ENCODE measurements around the gene DPP6. TPM values are rescaled to one million over a fixed set of nuclear protein-coding genes. Genes with fewer than 3 reads are reported as not detected.
"Not testable (repeated sequence)": the region's sequence is repeated elsewhere in the genome, so short reads cannot be mapped to it uniquely, and the experiment has no call there.

Gene DPP6
- total RNA-seq (2014; rRNA removed; shearing (Covaris generic); ENCODE audit: low replicate concordance), result not detected in 2 replicates

DNA sequence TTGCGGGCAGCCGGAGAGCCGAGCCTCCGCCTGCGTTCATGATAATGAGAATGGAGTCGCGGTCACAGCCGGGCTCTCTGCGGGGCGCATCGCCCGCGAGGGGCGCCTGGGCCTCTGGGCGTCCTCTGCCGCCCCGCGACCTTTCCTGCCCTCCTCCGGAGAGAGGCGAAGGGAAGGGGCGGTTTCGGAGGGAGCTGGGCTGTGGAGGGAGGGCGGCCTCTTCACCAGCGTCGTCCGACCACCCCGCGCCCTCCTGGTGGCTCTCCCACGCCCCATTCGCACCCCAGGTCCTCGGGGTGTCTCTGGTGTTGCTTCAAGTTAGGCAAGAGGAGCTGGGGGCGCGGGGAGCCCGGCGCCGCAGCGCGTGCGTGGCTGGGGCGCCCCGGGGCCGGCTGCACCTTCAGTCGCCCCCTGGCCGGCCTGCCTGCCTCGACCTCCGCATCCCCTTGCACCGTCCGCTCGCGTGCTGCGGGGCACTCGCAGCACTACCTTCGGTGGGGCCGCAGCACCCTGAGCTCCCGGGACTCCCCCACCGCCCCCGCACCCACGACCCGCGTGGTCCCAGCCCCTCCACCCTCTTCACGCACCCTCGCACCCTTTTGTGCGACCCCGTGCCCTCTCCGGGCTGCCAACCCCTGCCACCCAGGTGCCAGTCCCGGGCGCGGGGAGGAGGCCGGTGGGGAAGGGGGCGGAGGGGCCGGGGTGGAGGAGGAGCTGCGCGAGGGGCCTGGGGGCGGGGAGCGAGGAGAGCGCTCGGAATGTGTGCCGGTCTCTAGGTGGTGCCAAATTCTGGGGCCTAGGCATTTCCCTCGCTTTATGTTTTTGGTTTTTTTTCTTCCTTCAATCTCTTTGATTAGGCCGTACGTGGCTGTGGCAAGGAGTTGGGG, at the start of gene DPP6:
Gene DPP6 (plus strand): TSS at position 756 of the 887 bp plus-strand sequence.
- in situ Hi-C loops (cut with HindIII; ENCODE audit: low pct_unique_long_range_greater_than_20kb, low sequenced_read_pairs), result not testable (repeated sequence)

DNA sequence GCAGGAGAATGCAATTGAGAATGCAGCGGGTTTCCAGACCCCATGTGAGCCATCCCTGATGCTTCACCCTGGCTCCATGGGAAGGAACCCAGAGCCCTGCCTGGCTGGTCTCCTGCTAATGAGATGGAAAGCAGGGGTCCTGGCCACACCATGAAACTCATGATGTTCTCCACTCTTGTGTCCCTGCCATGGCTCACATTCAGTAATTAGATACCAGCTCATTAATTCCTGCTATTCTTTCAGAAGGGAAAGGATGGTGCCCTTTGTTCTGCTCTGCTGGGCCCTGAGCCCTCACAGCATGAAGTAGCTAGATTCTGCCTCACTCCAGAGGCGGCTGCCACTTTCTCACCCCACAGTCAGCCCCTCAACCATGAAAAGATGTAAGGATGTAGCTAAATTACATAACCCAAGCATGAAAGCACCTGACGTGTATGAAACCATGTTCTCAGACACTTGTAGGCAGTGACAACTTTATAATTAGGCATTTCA, 42.7 kb upstream of the DPP6 start:
- in situ Hi-C loops (cut with HindIII; ENCODE audit: low pct_unique_long_range_greater_than_20kb, low sequenced_read_pairs); DNase-seq (ENCODE audit: low read depth): not testable (repeated sequence)

More for the DNA sequence above, at the start of gene DPP6:
- DNase-seq (ENCODE audit: low read depth), result not testable (repeated sequence)

DNA sequence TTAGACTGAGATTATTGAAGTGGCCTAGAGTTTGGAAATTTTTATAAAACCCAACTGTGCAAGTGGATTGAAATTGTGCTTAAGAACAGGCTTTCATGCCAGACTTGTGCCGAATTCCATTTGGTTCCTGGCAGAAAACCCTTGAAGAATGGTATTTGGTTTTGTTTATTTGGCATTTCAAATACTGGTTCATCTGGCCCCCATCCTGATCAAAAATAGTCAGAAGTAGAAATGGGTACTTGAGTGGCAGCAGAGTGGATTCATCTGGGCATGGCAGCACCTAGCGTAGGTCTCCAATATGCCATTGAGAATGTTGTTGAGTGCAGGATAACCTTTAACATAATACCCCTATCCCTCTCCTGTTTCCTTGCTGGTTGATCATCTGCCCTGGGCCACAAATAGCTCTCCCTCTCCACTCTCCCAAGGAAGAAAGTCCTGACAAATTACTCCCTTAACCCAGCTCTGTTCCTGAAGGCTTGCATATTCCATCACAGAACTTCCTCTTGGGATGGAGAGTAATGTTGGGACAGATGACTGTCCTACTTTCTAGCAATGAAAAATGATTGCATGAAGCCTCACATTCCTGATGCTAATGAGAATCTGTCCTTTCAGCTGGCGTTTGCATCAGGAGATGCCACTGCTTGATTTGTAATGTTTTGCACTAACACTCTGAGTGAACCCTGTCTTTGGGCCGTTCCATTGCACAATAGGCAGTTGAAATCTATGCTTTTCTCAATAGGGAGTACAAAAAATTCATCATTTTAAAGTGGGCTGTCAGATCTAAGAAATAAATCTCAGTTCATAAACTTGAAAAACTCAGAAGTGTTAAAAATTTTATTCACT, 41.3 kb upstream of the DPP6 start:
- DNase-seq (ENCODE audit: low read depth); in situ Hi-C loops (cut with HindIII; ENCODE audit: low pct_unique_long_range_greater_than_20kb, low sequenced_read_pairs): not testable (repeated sequence)

DNA sequence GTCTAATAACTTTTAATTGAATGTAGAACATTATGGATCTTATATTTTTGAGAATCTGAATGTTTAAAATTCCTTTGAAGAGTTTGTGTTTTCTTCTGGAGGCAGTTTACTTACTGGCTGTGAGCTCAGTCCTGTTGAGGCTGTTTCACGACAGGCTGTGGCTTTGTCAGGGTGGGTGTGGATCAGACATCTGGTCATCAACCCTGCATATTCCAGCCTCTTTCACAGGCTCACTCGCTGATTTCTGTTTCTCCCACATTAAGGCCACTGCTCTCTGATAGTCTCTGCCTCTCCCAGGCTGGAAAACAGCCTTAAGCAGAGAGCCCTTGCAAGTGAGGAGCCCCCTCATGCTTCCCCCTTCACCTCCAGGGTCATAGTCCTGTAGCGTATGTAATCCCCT, 39.4 kb upstream of the DPP6 start:
- DNase-seq (ENCODE audit: low read depth); in situ Hi-C loops (cut with HindIII; ENCODE audit: low pct_unique_long_range_greater_than_20kb, low sequenced_read_pairs): not testable (repeated sequence)

DNA sequence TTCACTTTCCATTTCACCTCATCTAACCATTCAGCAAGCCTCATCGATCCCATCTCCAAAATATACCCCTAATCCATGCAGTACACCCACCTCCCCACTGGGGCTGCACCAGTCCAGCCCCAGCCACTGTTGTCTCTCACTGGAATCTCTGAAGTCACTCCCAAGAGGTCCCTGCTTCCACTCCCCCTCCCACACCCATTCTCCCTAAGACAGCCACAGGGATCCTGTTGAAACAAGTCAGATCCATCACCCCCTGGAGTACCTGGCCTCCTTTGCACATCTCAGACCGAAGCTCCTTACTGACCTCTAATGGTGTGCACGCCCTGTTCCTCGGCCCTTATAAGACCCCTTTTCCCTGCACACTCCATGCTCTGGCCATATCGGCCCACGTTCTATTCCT, 36.6 kb upstream of the DPP6 start:
- in situ Hi-C loops (cut with HindIII; ENCODE audit: low pct_unique_long_range_greater_than_20kb, low sequenced_read_pairs); DNase-seq (ENCODE audit: low read depth): not testable (repeated sequence)

DNA sequence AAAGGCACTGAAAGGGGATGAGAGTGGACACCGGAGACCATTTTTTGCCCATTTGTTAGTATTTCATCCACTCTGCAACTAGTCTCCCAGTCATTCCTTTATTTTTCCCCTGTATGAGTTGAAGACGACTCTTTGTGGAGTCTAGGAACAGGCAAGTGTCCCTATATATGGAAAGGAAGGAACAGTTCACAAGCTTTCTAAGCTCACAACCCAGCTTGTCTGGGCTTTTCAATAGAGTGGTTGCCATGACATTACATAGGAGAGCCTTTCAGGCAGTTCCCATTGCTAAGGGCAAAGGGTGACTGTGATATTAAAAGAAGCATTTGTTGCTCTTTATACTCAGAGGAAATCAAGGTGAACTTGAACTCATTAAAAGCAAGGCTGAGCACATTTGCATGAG, 33.8 kb upstream of the DPP6 start:
- DNase-seq (ENCODE audit: low read depth); in situ Hi-C loops (cut with HindIII; ENCODE audit: low pct_unique_long_range_greater_than_20kb, low sequenced_read_pairs): not testable (repeated sequence)

DNA sequence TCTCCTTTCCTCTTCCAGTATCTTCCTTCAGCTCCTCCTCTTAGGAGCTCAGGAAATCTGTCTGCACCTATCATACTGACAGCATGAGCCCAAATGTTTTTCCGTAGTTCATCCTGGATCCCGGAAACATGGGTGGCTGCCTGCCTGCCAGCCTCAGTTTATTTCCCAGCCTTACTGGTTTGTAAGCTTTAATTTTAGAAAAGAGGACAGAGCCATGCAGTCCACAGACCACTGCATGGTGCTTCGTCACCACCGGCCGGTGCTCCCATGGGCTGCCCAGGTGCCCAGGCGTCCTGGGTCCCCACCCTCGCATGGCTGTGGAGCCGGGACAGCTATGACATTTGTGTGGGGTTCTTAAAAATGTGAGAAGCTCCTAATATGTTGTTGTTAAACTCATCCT, 24.4 kb upstream of the DPP6 start:
- DNase-seq (ENCODE audit: low read depth); in situ Hi-C loops (cut with HindIII; ENCODE audit: low pct_unique_long_range_greater_than_20kb, low sequenced_read_pairs): not testable (repeated sequence)

DNA sequence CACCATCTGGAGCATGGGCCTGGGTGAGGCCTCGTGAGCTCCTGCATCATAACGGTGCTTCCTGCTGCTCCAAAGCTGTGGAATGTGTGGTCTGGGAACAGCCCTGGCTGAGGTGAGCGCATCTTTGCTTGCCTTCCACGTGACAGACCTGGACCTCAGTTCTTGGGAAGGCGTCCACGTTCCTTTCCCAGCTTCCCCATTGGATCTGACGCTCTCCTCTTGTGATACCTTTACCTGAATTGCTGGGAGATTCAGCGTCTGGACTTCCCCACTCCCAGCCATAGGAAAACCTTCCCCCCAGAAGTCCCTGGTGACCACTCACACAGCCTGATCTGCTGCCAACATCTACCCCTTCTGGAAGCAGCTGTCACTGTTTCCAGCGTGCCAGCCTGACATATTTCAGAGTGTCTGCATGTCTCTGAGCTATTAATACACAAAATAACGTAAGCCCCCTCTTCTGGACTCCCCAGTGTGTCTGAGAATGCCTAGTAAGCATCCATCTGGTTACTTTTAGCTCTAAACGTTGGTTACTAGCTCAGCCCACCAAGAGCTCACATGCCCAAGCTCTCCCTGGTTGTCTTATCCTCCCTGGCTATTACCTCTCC, 21.6 kb upstream of the DPP6 start:
- DNase-seq (ENCODE audit: low read depth); in situ Hi-C loops (cut with HindIII; ENCODE audit: low pct_unique_long_range_greater_than_20kb, low sequenced_read_pairs): not testable (repeated sequence)

DNA sequence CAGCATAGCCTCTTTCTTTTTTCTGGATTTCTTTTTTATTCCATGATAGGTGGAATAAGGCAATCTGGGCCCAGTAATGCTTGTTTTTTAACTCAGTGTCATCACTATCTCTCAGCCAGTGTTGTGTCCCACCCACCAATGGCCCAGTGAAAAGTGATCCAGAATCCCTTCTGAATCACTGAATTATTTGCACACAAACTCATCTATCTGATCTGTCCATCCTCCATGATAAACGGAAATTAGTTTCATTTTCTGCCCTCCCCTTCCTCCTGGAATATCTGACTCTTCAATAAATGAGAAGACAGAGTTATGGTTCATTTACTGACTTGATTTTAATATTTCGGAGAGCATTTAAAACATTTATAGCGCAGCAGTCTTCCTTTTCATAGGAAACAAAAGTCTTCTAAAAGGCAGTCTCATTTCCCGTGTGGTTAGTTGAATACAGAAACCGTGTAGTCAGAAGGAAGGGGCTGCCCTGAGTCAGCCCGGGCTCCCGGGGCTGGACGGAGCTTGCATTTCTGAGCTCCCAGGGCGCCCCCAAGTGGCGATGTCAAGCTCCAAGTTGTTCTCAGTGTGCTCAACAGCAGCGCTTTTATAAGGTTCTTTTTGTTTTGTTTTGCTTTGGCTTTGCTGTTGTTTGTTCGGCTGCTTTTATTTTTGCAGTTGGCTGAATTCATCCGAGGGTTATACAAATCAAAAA, 12.6 kb upstream of the DPP6 start:
- in situ Hi-C loops (cut with HindIII; ENCODE audit: low pct_unique_long_range_greater_than_20kb, low sequenced_read_pairs); DNase-seq (ENCODE audit: low read depth): not testable (repeated sequence)

DNA sequence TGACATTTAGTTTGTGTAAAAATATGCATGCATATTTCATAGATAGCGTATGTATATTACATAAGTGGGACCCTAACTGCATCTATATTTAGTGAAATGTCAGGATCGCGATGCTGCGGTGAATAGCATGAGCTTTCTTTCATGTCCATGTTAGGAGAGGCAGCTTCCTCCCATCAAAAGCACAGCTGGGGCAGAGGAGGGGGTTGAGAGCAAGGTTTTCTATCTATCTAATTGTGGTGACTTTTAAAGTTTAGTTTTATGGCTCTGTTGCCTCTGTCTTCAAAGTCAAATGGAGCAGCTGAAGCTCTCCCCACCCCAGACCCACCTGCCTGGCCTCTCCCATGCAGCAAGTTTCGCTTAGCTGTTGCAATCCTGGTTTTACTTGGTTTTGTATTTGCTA, 1.8 kb upstream of the DPP6 start:
- DNase-seq (ENCODE audit: low read depth); in situ Hi-C loops (cut with HindIII; ENCODE audit: low pct_unique_long_range_greater_than_20kb, low sequenced_read_pairs): not testable (repeated sequence)

DNA sequence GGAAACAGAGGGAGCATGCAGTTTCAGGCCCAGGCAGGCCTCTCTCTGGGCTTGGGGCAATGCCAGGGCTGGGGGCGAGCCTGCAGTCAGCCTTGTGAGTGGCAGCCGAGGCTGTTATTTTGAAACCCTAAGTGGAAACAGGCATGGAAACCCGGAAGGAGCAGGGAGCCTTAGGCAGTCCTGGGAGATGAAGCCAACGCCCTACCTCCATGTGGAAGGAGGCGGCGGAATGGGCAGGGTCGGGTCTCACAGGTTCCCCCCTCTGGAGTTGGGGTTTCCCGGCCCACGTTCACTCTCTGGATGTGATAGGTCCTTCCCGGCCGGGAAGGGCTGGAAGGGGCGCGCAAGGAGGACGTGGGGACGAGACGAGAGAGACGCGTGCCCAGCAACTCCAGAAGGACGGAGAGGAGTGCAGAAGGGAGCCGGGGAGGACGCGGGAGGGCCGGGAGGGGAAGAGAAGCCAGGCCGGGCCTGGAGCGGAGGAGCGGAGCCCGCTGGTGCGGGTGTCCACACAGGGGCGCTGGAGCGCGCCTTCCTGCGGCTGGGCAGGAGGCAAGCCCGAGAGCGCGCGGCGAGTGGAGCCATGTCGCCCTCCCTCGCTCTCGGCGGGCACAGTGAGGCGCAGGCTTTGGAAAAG, 1.1 kb upstream of the DPP6 start:
- DNase-seq (ENCODE audit: low read depth); in situ Hi-C loops (cut with HindIII; ENCODE audit: low pct_unique_long_range_greater_than_20kb, low sequenced_read_pairs): not testable (repeated sequence)

DNA sequence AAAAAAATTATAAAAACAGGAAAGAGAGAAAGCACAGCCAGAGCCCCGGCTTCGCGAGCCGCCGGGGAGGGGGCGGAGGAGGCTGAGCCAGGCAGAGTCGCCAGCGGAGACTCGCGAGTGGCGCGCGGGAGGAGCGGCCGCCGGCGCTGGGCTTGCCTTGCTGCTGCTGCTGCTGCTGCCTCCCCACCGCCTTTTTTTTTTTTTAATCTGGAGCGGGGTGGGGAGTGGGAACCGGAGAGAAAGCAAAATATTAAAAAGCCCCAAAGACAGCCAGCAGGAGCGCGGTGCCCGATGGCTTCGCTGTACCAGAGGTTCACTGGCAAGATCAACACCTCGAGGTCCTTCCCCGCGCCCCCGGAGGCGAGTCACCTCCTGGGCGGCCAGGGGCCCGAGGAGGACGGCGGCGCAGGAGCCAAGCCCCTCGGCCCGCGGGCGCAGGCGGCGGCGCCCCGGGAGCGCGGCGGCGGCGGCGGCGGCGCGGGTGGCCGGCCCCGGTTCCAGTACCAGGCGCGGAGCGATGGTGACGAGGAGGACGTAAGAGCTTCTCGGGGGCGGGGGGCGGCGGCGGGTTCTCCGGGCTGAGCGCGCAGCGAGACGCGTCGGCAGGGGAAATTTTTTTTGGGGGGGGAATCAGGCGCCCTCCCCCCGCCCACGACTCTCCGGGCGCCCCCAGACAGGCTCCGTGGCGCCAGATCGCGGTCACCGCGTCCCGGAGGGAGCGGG, 493 bp downstream of the DPP6 start:
- in situ Hi-C loops (cut with HindIII; ENCODE audit: low pct_unique_long_range_greater_than_20kb, low sequenced_read_pairs); DNase-seq (ENCODE audit: low read depth): not testable (repeated sequence)

DNA sequence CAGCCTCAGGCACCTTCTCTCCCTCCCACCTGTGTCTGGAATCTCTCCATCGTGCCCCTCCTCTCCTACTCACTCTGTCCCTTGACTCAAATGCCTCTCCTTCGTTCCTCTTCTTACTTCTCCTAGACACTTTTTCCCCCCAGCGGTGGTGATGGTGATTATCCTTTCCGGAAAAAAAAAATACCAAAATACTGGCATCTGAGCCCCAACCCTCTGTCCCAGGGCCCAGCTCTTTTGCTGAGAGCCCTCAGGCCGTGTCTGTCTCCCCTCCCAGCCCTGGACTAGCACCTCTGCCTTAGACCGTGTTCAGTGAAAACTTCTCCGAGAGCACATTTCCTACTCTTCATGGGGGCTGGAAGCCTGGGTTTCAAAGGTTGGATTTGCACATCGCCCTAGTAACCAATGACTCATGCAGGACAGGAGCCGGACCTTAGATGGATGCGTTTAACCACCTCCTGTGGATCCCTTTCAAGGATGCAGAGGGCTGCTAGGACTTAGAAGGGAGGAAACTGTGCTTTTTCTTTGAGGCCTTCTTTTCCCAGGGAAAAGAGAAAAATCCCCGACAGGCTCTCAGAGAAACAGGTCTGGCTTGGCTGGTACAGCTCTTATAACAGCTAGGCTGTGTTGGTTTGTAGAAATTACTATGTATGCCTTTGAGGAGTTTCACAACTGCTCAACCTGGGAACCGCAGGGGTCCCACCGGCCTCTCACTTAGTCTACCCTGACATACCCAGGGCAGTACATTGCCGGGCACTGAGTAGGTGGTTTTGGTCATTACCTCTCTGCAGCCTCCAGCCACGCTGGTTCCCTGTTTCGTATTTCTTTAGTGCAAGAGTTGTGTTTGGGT, 1.5 kb downstream of the DPP6 start:
- in situ Hi-C loops (cut with HindIII; ENCODE audit: low pct_unique_long_range_greater_than_20kb, low sequenced_read_pairs); DNase-seq (ENCODE audit: low read depth): not testable (repeated sequence)

DNA sequence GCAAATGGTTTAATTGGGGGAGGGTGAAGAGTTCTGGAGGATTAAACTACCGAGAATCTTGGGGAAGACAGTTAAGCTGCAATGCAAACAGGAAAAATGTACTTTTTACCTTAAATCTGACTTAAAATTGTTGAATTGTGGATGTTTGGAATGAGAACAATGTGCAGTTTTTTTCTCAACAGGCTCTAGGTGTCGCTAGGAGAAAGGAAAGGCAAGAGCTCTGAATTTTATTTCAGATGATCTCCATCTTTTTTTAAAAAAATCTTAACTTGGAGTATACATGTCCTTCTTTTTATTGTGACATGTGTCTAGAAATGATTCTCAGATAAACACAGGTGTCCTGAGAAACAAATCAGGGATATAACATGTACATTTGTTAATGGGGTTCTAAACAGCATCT, 2.5 kb downstream of the DPP6 start:
- DNase-seq (ENCODE audit: low read depth); in situ Hi-C loops (cut with HindIII; ENCODE audit: low pct_unique_long_range_greater_than_20kb, low sequenced_read_pairs): not testable (repeated sequence)

DNA sequence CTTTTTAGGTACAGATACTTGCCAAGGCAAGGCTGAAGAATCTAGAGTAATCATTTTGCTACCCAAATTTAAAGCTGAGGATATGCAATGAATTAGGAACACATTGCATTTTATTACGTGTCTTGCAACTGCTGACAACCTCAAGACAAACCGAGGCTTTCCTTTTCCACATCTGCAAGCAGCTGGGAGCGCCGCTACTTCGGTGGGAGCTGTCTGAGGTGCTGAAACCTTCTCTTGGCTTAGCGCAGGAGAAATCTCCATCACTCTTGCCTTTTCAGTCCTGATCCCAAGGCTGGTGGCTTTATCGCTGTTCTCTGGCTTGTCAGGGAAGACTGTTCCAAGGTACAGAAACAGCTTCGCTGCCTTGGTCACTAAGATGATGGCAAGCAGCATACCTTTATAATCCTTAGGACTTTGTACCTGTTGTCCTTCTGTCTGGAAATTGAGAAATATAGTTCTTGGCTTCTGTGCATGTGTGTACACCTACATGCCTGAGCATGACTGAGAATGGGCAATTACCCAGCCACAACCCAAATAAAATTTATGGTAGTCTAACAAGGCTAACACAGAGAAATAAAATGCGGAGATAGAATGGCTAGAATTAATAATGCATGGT, 3.4 kb downstream of the DPP6 start:
- peak; percentile 34 for DNase-seq (ENCODE audit: low read depth)
- in situ Hi-C loops (cut with HindIII; ENCODE audit: low pct_unique_long_range_greater_than_20kb, low sequenced_read_pairs), result not testable (repeated sequence)
